Esophagus squamous epithelium (tissue), 4 donors: ENCODE results near the gene ZNF593OS.

Experiments
- POLR2A ChIP-seq, 4 donors: fragments of 450-650 bp; IDR thresholded peaks; one replicate each; pipeline ENCODE4 v1.6.1; 2017; ENCODE audit warnings: antibody characterized with exemption in 4 of 4, mild to moderate bottlenecking in 4 of 4, moderate library complexity in 3 of 4
- TF ChIP-seq, protein P1 (sequence below), 6 experiments: fragments of 450-650 bp in 4 of 6; fragments of 200-600 bp in 2 of 6; sonication (generic) in 2 of 6; IDR thresholded peaks; one replicate each; pipeline ENCODE4 v1.5.1; 2016 to 2019; ENCODE audit warnings: antibody characterized with exemption in 6 of 6, mild to moderate bottlenecking in 4 of 6, moderate library complexity in 4 of 6

DNA sequence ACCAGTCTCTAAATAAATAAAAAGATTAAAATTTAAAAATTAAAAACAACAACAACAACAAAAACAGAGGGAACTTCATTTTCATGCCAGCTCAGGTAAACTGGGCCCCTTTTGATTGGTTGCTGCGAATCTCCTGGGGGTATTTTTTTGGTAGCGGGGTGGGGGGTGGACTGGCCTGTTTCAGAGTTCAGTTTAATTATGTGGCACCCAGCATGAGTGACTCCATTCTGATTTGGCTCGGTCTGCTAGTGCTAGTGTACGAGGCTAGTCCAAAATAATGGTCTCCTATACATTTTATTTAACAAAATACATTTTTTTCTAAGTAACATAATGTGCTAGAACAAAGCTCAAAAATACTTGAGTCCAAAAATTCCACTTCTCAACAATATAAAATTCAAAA is 41.9 kb downstream of the ZNF593OS start:
- TF ChIP-seq, protein P1, sequence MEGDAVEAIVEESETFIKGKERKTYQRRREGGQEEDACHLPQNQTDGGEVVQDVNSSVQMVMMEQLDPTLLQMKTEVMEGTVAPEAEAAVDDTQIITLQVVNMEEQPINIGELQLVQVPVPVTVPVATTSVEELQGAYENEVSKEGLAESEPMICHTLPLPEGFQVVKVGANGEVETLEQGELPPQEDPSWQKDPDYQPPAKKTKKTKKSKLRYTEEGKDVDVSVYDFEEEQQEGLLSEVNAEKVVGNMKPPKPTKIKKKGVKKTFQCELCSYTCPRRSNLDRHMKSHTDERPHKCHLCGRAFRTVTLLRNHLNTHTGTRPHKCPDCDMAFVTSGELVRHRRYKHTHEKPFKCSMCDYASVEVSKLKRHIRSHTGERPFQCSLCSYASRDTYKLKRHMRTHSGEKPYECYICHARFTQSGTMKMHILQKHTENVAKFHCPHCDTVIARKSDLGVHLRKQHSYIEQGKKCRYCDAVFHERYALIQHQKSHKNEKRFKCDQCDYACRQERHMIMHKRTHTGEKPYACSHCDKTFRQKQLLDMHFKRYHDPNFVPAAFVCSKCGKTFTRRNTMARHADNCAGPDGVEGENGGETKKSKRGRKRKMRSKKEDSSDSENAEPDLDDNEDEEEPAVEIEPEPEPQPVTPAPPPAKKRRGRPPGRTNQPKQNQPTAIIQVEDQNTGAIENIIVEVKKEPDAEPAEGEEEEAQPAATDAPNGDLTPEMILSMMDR (IDR thresholded peaks at IDR 0.05): no peak
- TF ChIP-seq POLR2A (IDR thresholded peaks at IDR 0.05): no peak
